Naive thymus-derived CD4-positive, alpha-beta T cell (primary cell): ENCODE measurements around the gene GMEB1. TPM values are rescaled to one million over a fixed set of nuclear protein-coding genes. Genes with fewer than 3 reads are reported as not detected.
A peak's percentile ranks its signal among the peaks of the same experiment; 100 is the strongest.

Source experiments
- ATAC-seq: fragments of 150-1000 bp; cut with Tn5 transposase; 2 replicates; pipeline ENCODE4 v1.10.0; 2021; ENCODE audit warnings: mild to moderate bottlenecking, moderate library complexity
- CTCF ChIA-PET: fragments of 350-600 bp; sonication (Branson Sonifier 250); formaldehyde crosslinking; loops from one replicate; lab custom pipeline; 2021; ENCODE audit warnings: antibody characterized with exemption; lab: Charles Lee
- POLR2A ChIA-PET: fragments of 350-600 bp; sonication (Branson Sonifier 250); formaldehyde crosslinking; loops from one replicate; lab custom pipeline; 2021; ENCODE audit warnings: antibody characterized with exemption, inconsistent platforms; lab: Charles Lee
- DNase-seq, 9 donors: peaks; one replicate each; pipeline versions ENCODE4 v3.0.0 to v3.0.0-alpha.2; 2020 to 2022; ENCODE audit warnings: mixed read lengths in 1 of 9
- H3K27ac ChIP-seq: one replicate; pipeline ENCODE4 v1.7.0; 2013; ENCODE audit warnings: mild to moderate bottlenecking, low read depth, low read length, moderate library complexity
- H3K27me3 ChIP-seq, 2 donors: one replicate each; pipeline ENCODE4 v1.7.0; 2013; ENCODE audit warnings: low read length in 2 of 2, mild to moderate bottlenecking in 2 of 2, moderate library complexity in 2 of 2; ENCODE audit not compliant: control insufficient read depth in 2 of 2, insufficient read depth in 2 of 2
- H3K36me3 ChIP-seq, 3 experiments: 1 replicate in 2 of 3; 2 replicates in 1 of 3; pipeline ENCODE4 v1.7.0; 2013; ENCODE audit warnings: low read length in 3 of 3, mild to moderate bottlenecking in 3 of 3, moderate library complexity in 1 of 3; ENCODE audit not compliant: insufficient read depth in 3 of 3, control insufficient read depth in 2 of 3
- H3K4me1 ChIP-seq, 2 donors: one replicate each; pipeline ENCODE4 v1.7.0; 2013; ENCODE audit warnings: low read length in 2 of 2, mild to moderate bottlenecking in 2 of 2, moderate library complexity in 1 of 2; ENCODE audit not compliant: control insufficient read depth in 2 of 2, insufficient read depth in 2 of 2
- H3K4me3 ChIP-seq: 2 replicates; pipeline ENCODE4 v1.7.0; 2013; ENCODE audit warnings: mild to moderate bottlenecking, low read length
- H3K9me3 ChIP-seq, 3 experiments: 1 replicate in 2 of 3; 2 replicates in 1 of 3; pipeline ENCODE4 v1.7.0; 2013; ENCODE audit warnings: low read length in 3 of 3; ENCODE audit not compliant: control insufficient read depth in 2 of 3
- H3K27ac Mint-ChIP-seq, 9 donors: one replicate each; pipeline ENCODE4 v1.8.0; 2020 to 2022; ENCODE audit warnings: mixed read lengths in 9 of 9, mild to moderate bottlenecking in 8 of 9, moderate library complexity in 5 of 9, inconsistent platforms in 2 of 9
- H3K27me3 Mint-ChIP-seq, 5 donors: one replicate each; pipeline ENCODE4 v1.8.0; 2021 to 2022; ENCODE audit warnings: mixed read lengths in 5 of 5, mild to moderate bottlenecking in 1 of 5
- H3K36me3 Mint-ChIP-seq, 5 donors: one replicate each; pipeline ENCODE4 v1.8.0; 2020 to 2022; ENCODE audit warnings: mixed read lengths in 5 of 5, mild to moderate bottlenecking in 3 of 5, inconsistent platforms in 1 of 5
- H3K4me1 Mint-ChIP-seq, 7 donors: one replicate each; pipeline ENCODE4 v1.8.0; 2020 to 2022; ENCODE audit warnings: mixed read lengths in 7 of 7, mild to moderate bottlenecking in 3 of 7, inconsistent platforms in 1 of 7
- H3K4me3 Mint-ChIP-seq, 10 donors: one replicate each; pipeline ENCODE4 v1.8.0; 2020 to 2022; ENCODE audit warnings: mild to moderate bottlenecking in 10 of 10, mixed read lengths in 10 of 10, moderate library complexity in 6 of 10, inconsistent platforms in 2 of 10
- H3K9me3 Mint-ChIP-seq, 11 donors: one replicate each; pipeline ENCODE4 v1.8.0; 2020 to 2022; ENCODE audit warnings: mixed read lengths in 11 of 11, mild to moderate bottlenecking in 4 of 11, inconsistent platforms in 1 of 11, moderate library complexity in 1 of 11
- intact Hi-C, 2 donors: fragments of 100-400 bp; cut with micrococcal nuclease; formaldehyde crosslinking; loops; one replicate each; pipeline ENCODE4 v1.15.1; 2023
- polyA plus RNA-seq, 2 donors: library from polyadenylated mRNA; unstranded; fragments of 300-500 nt; fragmentation: Illumina TruSeq; gene quantifications; one replicate each; pipeline ENCODE4 v1.2.3, GENCODE V29; 2021
- total RNA-seq, 6 experiments: library from RNA in 5 of 6; stranded (reverse) in 5 of 6; gene quantifications; 1 replicate in 5 of 6; 2 replicates in 1 of 6; pipeline ENCODE4 v1.2.3 and lab custom pipeline; 2021 to 2026

GMEB1 gene
- total and polyA plus RNA-seq, 7 experiments from 2014 or later: 11.2 to 26.7 (median 18.4) TPM

DNA sequence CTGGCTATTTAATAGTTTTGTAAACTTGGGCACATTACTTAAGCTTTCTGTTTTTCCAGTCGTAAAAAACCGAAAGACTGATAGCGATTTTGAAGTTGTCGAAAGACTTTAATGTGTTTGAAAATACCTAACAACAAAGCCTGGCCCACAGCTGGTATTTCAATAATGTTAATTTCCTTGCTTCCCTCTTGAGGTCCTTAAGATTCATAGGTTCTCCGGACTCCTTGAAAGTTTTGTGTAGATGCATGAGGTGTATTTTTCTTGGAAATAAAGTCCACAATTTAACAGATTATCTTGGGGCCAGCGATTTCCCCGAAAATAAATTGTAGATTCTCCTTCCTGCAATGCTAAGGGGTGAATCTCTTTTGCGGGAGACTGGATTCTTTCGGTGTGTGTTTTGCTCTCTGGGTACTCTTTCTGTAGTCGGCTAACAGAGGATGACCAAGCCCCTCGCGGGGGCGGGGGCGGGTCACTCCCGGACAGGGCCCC, 67.4 kb downstream of the GMEB1 start:
- Histone ChIP-seq H3K27me3 (no peaks in the 10 kb centered on the region), H3K27ac (peak overlapping the region; percentile 92), H3K4me1 (peaks cover 26% of the 10 kb centered on the region in 2 donors), H3K9me3 (no peaks in the 10 kb centered on the region), H3K36me3 (peaks cover 10 to 29% (median 14%) of the 10 kb centered on the region in 3 experiments), H3K4me3 (peak overlapping the region; percentile 69)
- no peak for ATAC-seq
- ChIA-PET CTCF (interaction anchor here (0.6 to 1.9 kb wide), 13 partner anchors 9 to 495 kb away, joined by 3 to 16 read pairs (median 5); partner anchors contain the start of genes GMEB1, MECR, RNU11 and TAF12), POLR2A (interaction anchor here (0.5 to 6.7 kb wide), 21 partner anchors 9 to 648 kb away, joined by 3 to 156 read pairs (median 5); partner anchors contain the start of genes ATP5IF1, EYA3, GMEB1 and MED18)
- DNase-seq: no peak
- Mint-ChIP-seq H3K36me3 (peaks cover 5 to 15% (median 12%) of the 10 kb centered on the region in 5 donors), H3K9me3 (peaks cover 0 to 1% (median 0%) of the 10 kb centered on the region in 11 donors), H3K4me1 (peaks cover 15 to 42% (median 31%) of the 10 kb centered on the region in 7 donors), H3K4me3 (peak overlapping the region; percentile 92 to 100 (median 98)), H3K27ac (peak overlapping the region; percentile 93 to 98 (median 95)), H3K27me3 (no peaks in the 10 kb centered on the region)
- intact Hi-C loops: loop anchor here (1.0 to 5.0 kb wide), 18 partner anchors 41 to 1983 kb away; partner anchors contain the start of genes RNU11 (in 2 of the 2), SRSF4 (in 2 of the 2), TAF12 (in 2 of the 2) and MED18 (in 1 of the 2)

- H3K36me3 ChIP-seq: peaks cover 10 to 36% (median 14%) of the 10 kb centered on the region in 3 experiments
- Mint-ChIP-seq H3K36me3 (peaks cover 5 to 15% (median 12%) of the 10 kb centered on the region in 5 donors), H3K9me3 (peaks cover 0 to 1% (median 0%) of the 10 kb centered on the region in 11 donors), H3K27ac (peak within 1 kb of the TSS; percentile 93 to 98 (median 95)), H3K4me3 (peak within 1 kb of the TSS; percentile 92 to 100 (median 98)), H3K4me1 (peaks cover 15 to 49% (median 34%) of the 10 kb centered on the region in 7 donors), H3K27me3 (no peaks in the 10 kb centered on the region)
- no peaks in the 10 kb centered on the region for H3K9me3 ChIP-seq
- DNase-seq (peak; percentile 95 to 98 (median 98)), ATAC-seq (peak; percentile 97)
- peak within 1 kb of the TSS; percentile 92 for H3K27ac ChIP-seq
- no peaks in the 10 kb centered on the region for H3K27me3 ChIP-seq
- peak within 1 kb of the TSS; percentile 88 for H3K4me3 ChIP-seq
- ChIA-PET CTCF (interaction anchor here (0.6 to 1.9 kb wide), 15 partner anchors 10 to 494 kb away, joined by 3 to 16 read pairs (median 4); partner anchors contain the start of genes GMEB1, MECR, RNU11 and TAF12), POLR2A (interaction anchor here (0.6 to 6.7 kb wide), 25 partner anchors 10 to 648 kb away, joined by 3 to 156 read pairs (median 4); partner anchors contain the start of genes ATP5IF1, EYA3, GMEB1 and MED18)
- H3K4me1 ChIP-seq: peaks cover 26% of the 10 kb centered on the region in 2 donors
- intact Hi-C loops: loop anchor here (1.0 to 5.0 kb wide), 19 partner anchors 41 to 1982 kb away; partner anchors contain the start of genes RNU11 (in 2 of the 2), SRSF4 (in 2 of the 2), TAF12 (in 2 of the 2) and MED18 (in 1 of the 2)
Observed at GRCh38 chr1:28736450-28737306, 68.1 kb downstream of the GMEB1 start, which contains the start of gene YTHDF2. TSS of gene YTHDF2 (plus strand) at chr1:28736940. CDS start at chr1:28737121, 181 bp downstream.

- peak overlapping the region; percentile 92 to 100 (median 98) for H3K4me3 Mint-ChIP-seq
- no peak for ATAC-seq
- no peaks in the 10 kb centered on the region for H3K9me3 ChIP-seq
- peak in 6 of 9 donors; percentile 5 to 51 (median 23) for DNase-seq
- H3K4me1 Mint-ChIP-seq: peaks cover 21 to 57% (median 43%) of the 10 kb centered on the region in 7 donors
- peaks cover 26% of the 10 kb centered on the region in 2 donors for H3K4me1 ChIP-seq
- intact Hi-C loops: loop anchor here (1.0 to 5.0 kb wide), 9 partner anchors 40 to 1981 kb away; partner anchors contain the start of genes MED18 (in 1 of the 2) and PHACTR4 (in 1 of the 2)
- peaks cover 12 to 44% (median 20%) of the 10 kb centered on the region in 3 experiments for H3K36me3 ChIP-seq
- ChIA-PET CTCF (interaction anchor here (0.7 to 1.9 kb wide), 13 partner anchors 11 to 493 kb away, joined by 3 to 16 read pairs (median 5); partner anchors contain the start of genes GMEB1, MECR, RNU11 and TAF12), POLR2A (interaction anchor here (0.6 to 6.7 kb wide), 21 partner anchors 11 to 649 kb away, joined by 3 to 156 read pairs (median 4); partner anchors contain the start of genes ATP5IF1, EYA3, GMEB1 and MED18)
- no peaks in the 10 kb centered on the region for H3K27me3 ChIP-seq
- no peaks in the 10 kb centered on the region for H3K27me3 Mint-ChIP-seq
- H3K27ac ChIP-seq: peak overlapping the region; percentile 92
- no peaks in the 10 kb centered on the region for H3K9me3 Mint-ChIP-seq
- peak overlapping the region; percentile 91 to 98 (median 95) for H3K27ac Mint-ChIP-seq
- peak overlapping the region; percentile 88 for H3K4me3 ChIP-seq
- H3K36me3 Mint-ChIP-seq: peaks cover 9 to 18% (median 17%) of the 10 kb centered on the region in 5 donors
Observed at GRCh38 chr1:28737307-28738132, 68.9 kb downstream of the GMEB1 start.

GRCh38 chr1:28740118-28740517, 71.5 kb downstream of the GMEB1 start:
- Histone ChIP-seq H3K9me3 (no peaks in the 10 kb centered on the region), H3K36me3 (peaks cover 35 to 70% (median 37%) of the 10 kb centered on the region in 3 experiments), H3K4me3 (no peak overlapping the region), H3K27me3 (no peaks in the 10 kb centered on the region), H3K4me1 (peaks cover 41 to 44% of the 10 kb centered on the region in 2 donors), H3K27ac (no peak overlapping the region)
- ChIA-PET CTCF (no interaction called here), POLR2A (interaction anchor here (0.8 kb wide), 1 partner anchor 69 kb away, joined by 4 read pairs; no protein-coding TSS in a partner anchor)
- Mint-ChIP-seq H3K9me3 (no peaks in the 10 kb centered on the region), H3K27ac (peak overlapping the region in 7 of 9 donors; percentile 30 to 95 (median 60)), H3K27me3 (no peaks in the 10 kb centered on the region), H3K4me3 (peak overlapping the region in 9 of 10 donors; percentile 7 to 100 (median 63)), H3K4me1 (peaks cover 42 to 79% (median 65%) of the 10 kb centered on the region in 7 donors), H3K36me3 (peaks cover 18 to 42% (median 29%) of the 10 kb centered on the region in 5 donors)
- ATAC-seq (no peak), DNase-seq (no peak)
- intact Hi-C loops: no loop called here

GRCh38 chr1:28744184-28744583, 75.6 kb downstream of the GMEB1 start:
- H3K27ac ChIP-seq: peak overlapping the region; percentile 15
- POLR2A ChIA-PET: interaction anchor here (0.6 to 1.1 kb wide), 3 partner anchors 26 to 100 kb away, joined by 3 read pairs; partner anchors contain the start of gene GMEB1
- no peaks in the 10 kb centered on the region for H3K27me3 ChIP-seq
- peak overlapping the region in 3 of 9 donors; percentile 5 to 90 (median 44) for H3K27ac Mint-ChIP-seq
- H3K9me3 ChIP-seq: no peaks in the 10 kb centered on the region
- DNase-seq (no peak), ATAC-seq (no peak)
- H3K4me3 ChIP-seq: no peak overlapping the region
- peaks cover 29 to 56% (median 35%) of the 10 kb centered on the region in 3 experiments for H3K36me3 ChIP-seq
- no peaks in the 10 kb centered on the region for H3K9me3 Mint-ChIP-seq
- no peaks in the 10 kb centered on the region for H3K27me3 Mint-ChIP-seq
- H3K4me3 Mint-ChIP-seq: peak overlapping the region; percentile 25 to 83 (median 55)
- H3K4me1 Mint-ChIP-seq: peaks cover 44 to 90% (median 72%) of the 10 kb centered on the region in 7 donors
- CTCF ChIA-PET: no interaction called here
- H3K36me3 Mint-ChIP-seq: peaks cover 18 to 59% (median 34%) of the 10 kb centered on the region in 5 donors
- H3K4me1 ChIP-seq: peaks cover 48 to 59% of the 10 kb centered on the region in 2 donors
- intact Hi-C loops: no loop called here
